GM19438 (cell line): ENCODE data around the gene ACSM4.
"Not testable (repeated sequence)": the region's sequence is repeated elsewhere in the genome, so short reads cannot be mapped to it uniquely, and the experiment has no call there.

Source experiments
- ATAC-seq: cut with Tn5 transposase; IDR thresholded peaks from one replicate; pipeline ENCODE4 v1.9.1; 2021; ENCODE audit warnings: low read depth; ENCODE audit not compliant: unreplicated experiment

The ACSM4 gene

GRCh38 chr12:7327918-7328317 is 24.0 kb downstream of the ACSM4 start:
- ATAC-seq, result no peak

- not testable (repeated sequence) for ATAC-seq
Observed at GRCh38 chr12:7337790-7338189, 33.9 kb downstream of the ACSM4 start.

- ATAC-seq, result no peak
Observed at GRCh38 chr12:7339675-7340074, 35.8 kb downstream of the ACSM4 start.

- ATAC-seq, result no peak
Observed at GRCh38 chr12:7344833-7345606, 41.1 kb downstream of the ACSM4 start.

GRCh38 chr12:7346551-7347225 is 42.8 kb downstream of the ACSM4 start:
- no peak for ATAC-seq

GRCh38 chr12:7349418-7349817 is 45.5 kb downstream of the ACSM4 start:
- ATAC-seq, result no peak

GRCh38 chr12:7351177-7351576 is 47.3 kb downstream of the ACSM4 start:
- no peak for ATAC-seq

- ATAC-seq, result no peak
Observed at GRCh38 chr12:7352661-7353060, 48.8 kb downstream of the ACSM4 start.

- no peak for ATAC-seq
Observed at GRCh38 chr12:7354529-7354928, 50.7 kb downstream of the ACSM4 start.

- ATAC-seq, result no peak
Observed at GRCh38 chr12:7361265-7361664, 57.4 kb downstream of the ACSM4 start.

GRCh38 chr12:7362734-7363133 is 58.9 kb downstream of the ACSM4 start:
- ATAC-seq, result no peak

GRCh38 chr12:7369274-7369729 is 65.4 kb downstream of the ACSM4 start:
- ATAC-seq, result no peak

- ATAC-seq, result no peak
Observed at GRCh38 chr12:7373226-7373625, 69.4 kb downstream of the ACSM4 start.

- no peak for ATAC-seq
Observed at GRCh38 chr12:7374423-7375144, 70.7 kb downstream of the ACSM4 start.

- no peak for ATAC-seq
Observed at GRCh38 chr12:7375145-7375543, 71.3 kb downstream of the ACSM4 start.

GRCh38 chr12:7376196-7376595 is 72.3 kb downstream of the ACSM4 start:
- no peak for ATAC-seq
